HG02981 (cell line): ENCODE results near the gene ITPR3.

Experiments used
- ATAC-seq: cut with Tn5 transposase; IDR thresholded peaks from one replicate; pipeline ENCODE4 v1.9.1; 2021; ENCODE audit warnings: mild to moderate bottlenecking, moderate library complexity; ENCODE audit not compliant: unreplicated experiment

Gene ITPR3

GRCh38 chr6:33633462-33634158, 12.5 kb downstream of the ITPR3 start:
- ATAC-seq = no peak

- no peak for ATAC-seq
Observed at GRCh38 chr6:33634161-33634727, 13.1 kb downstream of the ITPR3 start.

GRCh38 chr6:33634946-33635345, 13.8 kb downstream of the ITPR3 start:
- no peak for ATAC-seq

GRCh38 chr6:33636655-33637054, 15.5 kb downstream of the ITPR3 start:
- ATAC-seq = no peak

GRCh38 chr6:33638556-33638955, 17.4 kb downstream of the ITPR3 start:
- ATAC-seq = no peak

GRCh38 chr6:33639559-33639958, 18.4 kb downstream of the ITPR3 start:
- no peak for ATAC-seq

GRCh38 chr6:33640361-33640760, 19.2 kb downstream of the ITPR3 start:
- ATAC-seq = no peak

GRCh38 chr6:33641144-33641543, 20.0 kb downstream of the ITPR3 start:
- no peak for ATAC-seq

- ATAC-seq = no peak
Observed at GRCh38 chr6:33641602-33642001, 20.5 kb downstream of the ITPR3 start.

GRCh38 chr6:33642897-33643296, 21.8 kb downstream of the ITPR3 start:
- no peak for ATAC-seq

- no peak for ATAC-seq
Observed at GRCh38 chr6:33651403-33651802, 30.3 kb downstream of the ITPR3 start.

GRCh38 chr6:33652002-33652401, 30.9 kb downstream of the ITPR3 start:
- no peak for ATAC-seq

- ATAC-seq = no peak
Observed at GRCh38 chr6:33654831-33655554, 33.9 kb downstream of the ITPR3 start.

- no peak for ATAC-seq
Observed at GRCh38 chr6:33656844-33657243, 35.7 kb downstream of the ITPR3 start.

- ATAC-seq = no peak
Observed at GRCh38 chr6:33658982-33659689, 38.0 kb downstream of the ITPR3 start.

GRCh38 chr6:33659986-33660385, 38.9 kb downstream of the ITPR3 start:
- ATAC-seq = no peak

GRCh38 chr6:33661106-33661838, 40.1 kb downstream of the ITPR3 start:
- no peak for ATAC-seq

GRCh38 chr6:33662318-33662717, 41.2 kb downstream of the ITPR3 start:
- no peak for ATAC-seq

- no peak for ATAC-seq
Observed at GRCh38 chr6:33663028-33663427, 41.9 kb downstream of the ITPR3 start.

- no peak for ATAC-seq
Observed at GRCh38 chr6:33663727-33664449, 42.8 kb downstream of the ITPR3 start.
